Measurements from ENCODE around the gene ARPP19.

- TF ChIP-seq HBP1 (CRISPR knock-in tag; IDR thresholded peaks at IDR 0.05): no peak
- no peak for TF ChIP-seq CTCF (IDR thresholded peaks at IDR 0.05 in 2 of 3, conservative IDR thresholded peaks at IDR 0.05 in 1 of 3; ENCODE audit: insufficient read depth in 2 of 3, low read depth in 1 of 3, low read length in 3 of 3)
- TF ChIP-seq EZH2 (IDR thresholded peaks at IDR 0.05; ENCODE audit: borderline replicate concordance, low read depth, low read length): no peak
- no peak for TF ChIP-seq TAF1 (IDR thresholded peaks at IDR 0.05; ENCODE audit: control insufficient read depth, extremely low read depth, insufficient read depth, low read length, severe bottlenecking)
- no peak for TF ChIP-seq SIN3B (IDR thresholded peaks at IDR 0.05; ENCODE audit: low read depth)
- no peak for TF ChIP-seq FUS (optimal IDR thresholded peaks at IDR 0.05; ENCODE audit: low read depth, low read length)
- no peak for TF ChIP-seq PTBP1 (IDR thresholded peaks at IDR 0.05; ENCODE audit: low read depth, low read length)
- no peak for TF ChIP-seq SRSF1 (IDR thresholded peaks at IDR 0.05; ENCODE audit: low read depth, low read length)
- TF ChIP-seq MAZ (CRISPR knock-in tag; conservative IDR thresholded peaks at IDR 0.05 in 1 of 2, IDR thresholded peaks at IDR 0.05 in 1 of 2): no peak
- TF ChIP-seq JUND (IDR thresholded peaks at IDR 0.05; ENCODE audit: borderline replicate concordance, low read depth, low read length): no peak
- no peak for TF ChIP-seq JUND (tag; IDR thresholded peaks at IDR 0.05; ENCODE audit: borderline replicate concordance, low read depth, low read length)
- no peak for TF ChIP-seq HOXB6 (CRISPR knock-in tag; IDR thresholded peaks at IDR 0.05; ENCODE audit: borderline replicate concordance)
- TF ChIP-seq USF1 (CRISPR knock-in tag; IDR thresholded peaks at IDR 0.05): no peak
Observed at GRCh38 chr15:52575072-52575471, 6.2 kb upstream of the ARPP19 start.
